ENCODE measurements around the gene SGTA. TPM values are rescaled to one million over a fixed set of nuclear protein-coding genes. Genes with fewer than 3 reads are reported as not detected.
A peak's percentile ranks its signal among the peaks of the same experiment; 100 is the strongest.

The SGTA gene
- total RNA-seq, 2 experiments from 2014 or later, result 45.6 to 46.2 TPM

DNA sequence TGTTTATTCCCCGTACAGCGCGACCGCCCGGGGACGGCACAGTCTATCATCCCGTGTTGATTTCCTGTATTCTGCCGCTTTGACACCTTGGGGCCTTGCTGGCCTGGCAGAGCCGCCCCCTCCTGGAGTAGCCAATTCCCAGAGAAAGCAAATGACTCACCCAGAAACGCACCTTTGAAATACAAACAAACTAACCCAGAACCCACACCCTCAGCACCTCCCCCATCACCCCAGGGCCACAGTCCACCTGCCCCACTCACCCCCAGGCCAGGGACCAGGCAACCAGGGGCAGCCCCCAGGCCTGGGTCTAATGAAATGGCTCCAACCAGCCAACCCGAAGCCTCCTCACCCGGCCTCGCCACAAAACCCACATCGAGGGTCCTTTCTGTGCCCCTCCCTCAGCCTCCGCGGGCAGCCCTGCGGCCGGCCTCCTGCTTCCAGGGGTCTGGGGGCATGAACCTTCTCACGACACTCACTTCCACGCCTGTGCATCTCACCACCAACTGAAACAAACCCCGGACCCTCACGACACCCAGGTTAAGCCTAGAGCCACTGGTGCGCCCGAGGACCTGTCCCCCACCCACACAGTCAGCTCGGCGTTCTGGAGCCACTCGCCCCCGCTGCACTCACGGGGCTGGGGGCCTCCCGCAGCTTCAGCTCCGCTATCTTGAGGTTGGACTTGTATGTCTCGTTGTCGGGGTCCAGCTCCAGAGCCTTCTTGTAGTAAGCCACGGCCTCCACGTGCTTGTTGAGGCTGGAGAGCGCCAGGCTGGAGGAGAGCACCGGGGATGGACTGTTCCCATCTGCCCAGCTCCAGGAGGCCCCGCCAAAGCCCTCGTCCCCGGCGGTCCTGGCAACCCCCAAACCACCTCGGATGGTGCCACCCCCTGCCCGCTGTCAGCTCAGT is 20.9 kb downstream of the SGTA start:
- Mint-ChIP-seq H3K9me3 (no peaks in the 10 kb centered on the region), H3K4me1 (ENCODE audit: low read depth) (peaks cover 6% of the 10 kb centered on the region), H3K27me3 (no peaks in the 10 kb centered on the region), H3K27ac (no peak overlapping the region), H3K4me3 (no peak overlapping the region), H3K36me3 (peaks cover 30% of the 10 kb centered on the region)
- no peak for DNase-seq
- ChIA-PET POLR2A (no interaction called here), CTCF (no interaction called here)
- intact Hi-C loops (cut with micrococcal nuclease), result no loop called here

DNA sequence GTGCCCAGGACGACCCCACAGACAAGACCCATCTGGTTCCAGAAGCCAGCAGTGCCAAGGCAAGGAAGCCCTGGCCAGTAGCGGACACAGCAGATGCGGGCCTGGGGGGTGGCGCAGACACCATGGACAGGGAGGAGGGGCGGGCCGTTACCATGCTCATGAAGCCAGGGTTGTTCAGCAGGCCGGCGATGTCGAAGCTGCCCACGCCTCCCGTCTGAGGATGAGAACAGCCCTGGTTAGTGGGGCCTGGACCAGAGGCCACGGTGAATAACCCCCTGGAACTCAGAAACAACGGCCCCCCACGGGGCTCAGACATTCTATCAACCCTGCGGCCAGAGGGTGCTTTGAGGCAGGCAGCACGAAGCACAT is 21.8 kb downstream of the SGTA start:
- DNase-seq, result no peak
- no peaks in the 10 kb centered on the region for H3K9me3 Mint-ChIP-seq
- H3K27me3 Mint-ChIP-seq, result no peaks in the 10 kb centered on the region
- POLR2A ChIA-PET, result no interaction called here
- intact Hi-C loops (cut with micrococcal nuclease), result no loop called here
- H3K4me1 Mint-ChIP-seq (ENCODE audit: low read depth), result peaks cover 6% of the 10 kb centered on the region
- CTCF ChIA-PET, result no interaction called here
- no peak overlapping the region for H3K27ac Mint-ChIP-seq
- H3K36me3 Mint-ChIP-seq, result peaks cover 32% of the 10 kb centered on the region
- no peak overlapping the region for H3K4me3 Mint-ChIP-seq

DNA sequence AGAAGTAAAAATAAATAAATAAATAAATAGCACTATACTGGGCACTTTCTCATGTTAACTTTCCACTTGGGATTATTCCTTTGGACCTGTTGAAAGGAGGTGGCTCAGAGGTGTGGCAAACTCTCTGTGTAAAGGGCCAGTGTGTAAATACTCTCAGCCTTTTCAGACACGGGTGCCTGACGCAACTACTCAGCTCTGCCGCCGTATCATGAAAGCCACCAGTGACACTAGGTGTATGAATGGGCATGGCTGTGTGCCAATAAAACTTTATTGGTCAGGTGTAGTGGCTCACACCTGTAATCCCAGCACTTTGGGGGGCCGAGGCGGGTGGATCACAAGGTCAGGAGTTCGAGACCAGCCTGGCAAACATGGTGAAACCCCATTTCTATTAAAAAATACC is 23.1 kb downstream of the SGTA start:
- ChIA-PET POLR2A (no interaction called here), CTCF (interaction anchor here (0.9 to 1.3 kb wide), 3 partner anchors 10 to 23 kb away, joined by 3 to 10 read pairs (median 3); partner anchors contain the start of gene SGTA)
- H3K4me1 Mint-ChIP-seq (ENCODE audit: low read depth), result peaks cover 6% of the 10 kb centered on the region
- H3K27me3 Mint-ChIP-seq, result no peaks in the 10 kb centered on the region
- no peak overlapping the region for H3K4me3 Mint-ChIP-seq
- no peak overlapping the region for H3K27ac Mint-ChIP-seq
- H3K36me3 Mint-ChIP-seq, result peaks cover 35% of the 10 kb centered on the region
- no peaks in the 10 kb centered on the region for H3K9me3 Mint-ChIP-seq
- intact Hi-C loops (cut with micrococcal nuclease), result no loop called here
- DNase-seq, result no peak

DNA sequence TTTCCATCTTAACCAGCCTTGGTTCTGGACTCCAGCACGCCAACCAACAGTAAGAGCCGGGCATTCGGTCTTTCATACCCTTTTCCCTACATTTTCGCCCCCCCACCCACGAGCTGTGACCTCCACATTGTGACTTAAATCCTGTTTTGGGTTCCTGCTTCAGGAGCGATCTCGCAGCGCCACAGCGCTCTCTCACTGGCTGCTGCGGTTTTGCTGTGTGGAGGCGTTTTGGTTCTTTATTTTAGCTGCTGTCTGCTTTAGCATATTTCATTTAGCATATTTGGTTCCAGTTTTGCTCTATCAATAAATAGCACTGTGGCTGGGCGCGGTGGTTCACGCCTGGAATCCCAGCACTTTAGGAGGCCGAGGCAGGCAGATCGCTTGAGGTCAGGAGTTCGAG is 23.7 kb downstream of the SGTA start:
- no peaks in the 10 kb centered on the region for H3K9me3 Mint-ChIP-seq
- peaks cover 6% of the 10 kb centered on the region for H3K4me1 Mint-ChIP-seq (ENCODE audit: low read depth)
- CTCF ChIA-PET, result interaction anchor here (0.9 to 1.3 kb wide), 3 partner anchors 10 to 24 kb away, joined by 3 to 10 read pairs (median 3); partner anchors contain the start of gene SGTA
- peaks cover 35% of the 10 kb centered on the region for H3K36me3 Mint-ChIP-seq
- peak; percentile 31 for DNase-seq
- POLR2A ChIA-PET, result no interaction called here
- no peak overlapping the region for H3K4me3 Mint-ChIP-seq
- H3K27ac Mint-ChIP-seq, result no peak overlapping the region
- intact Hi-C loops (cut with micrococcal nuclease), result no loop called here
- H3K27me3 Mint-ChIP-seq, result no peaks in the 10 kb centered on the region

DNA sequence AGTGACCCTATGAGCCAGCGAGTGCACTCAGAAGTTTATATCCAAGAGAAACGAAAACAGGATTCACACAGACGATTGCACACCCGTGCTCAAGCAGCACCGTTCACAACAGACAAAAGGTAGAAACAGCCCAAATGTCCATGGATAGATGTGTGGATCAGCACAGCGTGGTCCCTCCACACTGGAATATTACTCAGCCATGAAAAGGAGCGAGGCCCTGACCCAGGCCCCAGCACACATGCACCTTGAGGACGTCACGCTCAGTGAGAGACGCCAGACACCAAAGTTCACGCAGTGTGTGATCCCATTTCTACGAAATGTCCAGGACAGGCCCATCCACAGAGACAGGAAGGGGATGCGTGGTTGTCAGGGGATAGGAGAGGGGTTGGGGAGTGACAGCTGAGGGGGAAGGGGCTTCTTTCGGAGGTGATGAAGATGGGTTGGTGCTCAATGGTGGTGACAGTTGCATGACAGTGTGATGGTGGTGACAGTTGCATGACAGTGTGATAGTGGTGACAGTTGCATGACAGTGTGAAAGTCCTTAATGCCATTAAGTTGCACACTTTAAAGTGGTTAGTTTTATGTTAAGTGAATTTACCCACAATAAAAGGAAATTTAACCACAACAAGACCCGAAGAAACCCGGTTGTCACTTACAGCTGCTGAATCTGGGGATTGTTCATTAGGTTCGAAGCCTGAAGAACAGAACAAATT is 24.3 kb downstream of the SGTA start:
- H3K4me1 Mint-ChIP-seq (ENCODE audit: low read depth), result peaks cover 6% of the 10 kb centered on the region
- H3K9me3 Mint-ChIP-seq, result no peaks in the 10 kb centered on the region
- no peak overlapping the region for H3K4me3 Mint-ChIP-seq
- intact Hi-C loops (cut with micrococcal nuclease), result no loop called here
- ChIA-PET CTCF (interaction anchor here (0.9 to 1.3 kb wide), 3 partner anchors 9 to 24 kb away, joined by 3 to 10 read pairs (median 3); partner anchors contain the start of gene SGTA), POLR2A (no interaction called here)
- no peak overlapping the region for H3K27ac Mint-ChIP-seq
- peaks cover 35% of the 10 kb centered on the region for H3K36me3 Mint-ChIP-seq
- no peaks in the 10 kb centered on the region for H3K27me3 Mint-ChIP-seq
- no peak for DNase-seq

DNA sequence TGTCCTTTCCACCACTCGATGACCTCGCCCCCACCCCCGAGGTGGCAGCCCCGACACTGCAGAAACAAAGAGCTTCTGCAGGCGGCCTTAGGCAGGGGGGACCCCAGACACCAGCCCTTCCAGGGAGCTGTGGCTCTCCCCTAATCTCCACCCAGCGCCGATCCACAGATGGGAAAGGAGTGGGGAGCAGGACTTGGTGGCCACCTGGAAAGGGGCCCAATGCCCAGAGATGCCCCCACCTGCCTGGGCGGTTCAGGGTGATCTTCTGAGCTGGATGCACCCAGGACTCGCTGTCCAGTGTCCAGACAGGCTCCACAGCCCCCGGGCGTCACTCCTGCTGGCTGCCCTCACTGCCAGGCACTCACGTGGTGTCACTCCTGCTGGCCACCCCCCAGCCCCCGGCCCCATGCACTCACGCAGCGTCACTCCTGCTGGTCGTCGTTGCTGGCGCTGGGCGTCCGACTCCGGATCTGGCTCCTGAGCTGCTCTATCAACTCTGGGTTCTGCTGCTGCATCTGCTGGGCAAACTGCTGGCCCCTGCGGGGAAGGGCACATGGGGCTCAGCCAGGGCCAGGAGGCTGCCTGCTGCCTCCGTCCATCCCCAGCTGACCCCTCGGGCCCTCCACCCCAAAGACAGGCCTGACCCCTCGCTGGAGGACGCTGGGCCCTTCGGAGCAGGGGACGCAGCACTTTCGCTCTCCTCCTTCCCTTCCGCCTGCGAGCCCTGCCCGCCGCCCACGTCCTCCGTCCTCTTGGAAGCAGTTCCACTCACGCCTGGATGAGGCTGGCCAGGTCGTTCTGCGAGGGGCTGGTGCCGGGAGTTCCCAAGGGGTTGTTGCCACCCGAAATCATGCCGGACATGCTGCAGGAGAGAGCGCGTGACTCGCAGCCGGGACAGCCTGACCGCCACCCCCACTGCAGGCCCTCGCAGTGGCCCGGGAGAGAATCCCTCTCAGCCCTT is 25.9 kb downstream of the SGTA start:
- CTCF ChIA-PET, result no interaction called here
- H3K27me3 Mint-ChIP-seq, result no peaks in the 10 kb centered on the region
- peaks cover 29% of the 10 kb centered on the region for H3K36me3 Mint-ChIP-seq
- no peak for DNase-seq
- no peaks in the 10 kb centered on the region for H3K9me3 Mint-ChIP-seq
- POLR2A ChIA-PET, result no interaction called here
- peaks cover 12% of the 10 kb centered on the region for H3K4me1 Mint-ChIP-seq (ENCODE audit: low read depth)
- H3K27ac Mint-ChIP-seq, result no peak overlapping the region
- no peak overlapping the region for H3K4me3 Mint-ChIP-seq
- intact Hi-C loops (cut with micrococcal nuclease), result no loop called here

DNA sequence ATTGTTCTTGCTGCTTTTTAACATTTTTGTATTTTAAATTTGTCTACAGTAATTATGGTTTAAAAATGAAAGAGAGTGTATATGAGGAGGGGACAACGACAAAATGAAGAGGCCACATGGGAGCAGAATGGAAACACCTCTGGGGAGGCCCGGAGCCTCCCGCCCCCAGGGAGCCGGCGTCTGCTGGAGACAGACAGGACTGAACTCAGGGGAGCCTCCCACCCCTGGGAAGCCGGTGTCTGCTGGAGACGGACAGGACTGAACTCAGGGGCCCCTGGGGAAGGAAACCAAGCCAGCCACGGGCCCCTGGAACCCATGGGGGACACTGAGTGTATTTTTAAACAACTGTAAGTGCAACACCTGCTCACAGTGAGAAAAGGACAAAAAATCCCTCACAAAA is 26.6 kb downstream of the SGTA start:
- no peak for DNase-seq
- intact Hi-C loops (cut with micrococcal nuclease), result no loop called here
- Mint-ChIP-seq H3K27ac (no peak overlapping the region), H3K9me3 (no peaks in the 10 kb centered on the region), H3K4me3 (no peak overlapping the region), H3K4me1 (ENCODE audit: low read depth) (peaks cover 12% of the 10 kb centered on the region), H3K36me3 (peaks cover 24% of the 10 kb centered on the region), H3K27me3 (no peaks in the 10 kb centered on the region)
- POLR2A ChIA-PET, result no interaction called here
- CTCF ChIA-PET, result no interaction called here

DNA sequence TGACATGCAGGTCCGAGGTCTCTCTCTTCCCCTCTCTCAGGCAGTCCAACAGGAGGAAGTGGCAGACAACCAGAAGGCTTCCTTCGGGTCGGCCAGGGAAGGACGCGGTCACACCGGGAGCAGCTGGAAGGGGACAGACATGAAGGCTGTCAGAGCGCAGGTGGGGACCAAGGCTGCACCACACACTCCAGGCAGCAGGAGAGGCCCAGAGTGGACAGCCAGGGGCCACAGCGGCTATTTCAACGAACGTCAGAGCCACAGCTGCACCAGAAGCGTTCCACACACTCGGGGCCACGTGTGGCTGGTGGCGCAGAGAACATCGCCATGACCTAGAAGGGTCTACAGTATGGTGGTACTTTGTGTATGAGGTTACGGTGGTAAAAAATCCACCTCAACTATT is 27.3 kb downstream of the SGTA start:
- H3K27me3 Mint-ChIP-seq, result no peaks in the 10 kb centered on the region
- H3K36me3 Mint-ChIP-seq, result peaks cover 22% of the 10 kb centered on the region
- DNase-seq, result no peak
- no peaks in the 10 kb centered on the region for H3K9me3 Mint-ChIP-seq
- H3K4me1 Mint-ChIP-seq (ENCODE audit: low read depth), result peaks cover 12% of the 10 kb centered on the region
- CTCF ChIA-PET, result no interaction called here
- POLR2A ChIA-PET, result no interaction called here
- H3K4me3 Mint-ChIP-seq, result no peak overlapping the region
- no peak overlapping the region for H3K27ac Mint-ChIP-seq
- intact Hi-C loops (cut with micrococcal nuclease), result no loop called here

DNA sequence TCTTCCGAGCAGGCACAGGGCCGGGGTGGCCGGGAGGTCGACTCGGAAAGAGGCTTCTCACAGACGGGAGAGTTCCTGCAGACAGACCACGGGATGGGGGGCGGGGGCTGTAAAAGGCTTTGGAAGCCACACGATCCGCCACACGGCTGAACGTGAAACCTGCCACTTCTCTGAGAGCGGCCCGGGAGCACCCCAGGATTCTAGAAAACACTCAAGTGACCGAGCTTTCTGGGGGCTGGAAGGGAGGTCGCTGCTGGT is 27.7 kb downstream of the SGTA start:
- Mint-ChIP-seq H3K4me1 (ENCODE audit: low read depth) (peaks cover 12% of the 10 kb centered on the region), H3K27me3 (no peaks in the 10 kb centered on the region), H3K27ac (no peak overlapping the region), H3K36me3 (peaks cover 20% of the 10 kb centered on the region), H3K9me3 (no peaks in the 10 kb centered on the region), H3K4me3 (no peak overlapping the region)
- no peak for DNase-seq
- POLR2A ChIA-PET, result no interaction called here
- intact Hi-C loops (cut with micrococcal nuclease), result no loop called here
- CTCF ChIA-PET, result no interaction called here

DNA sequence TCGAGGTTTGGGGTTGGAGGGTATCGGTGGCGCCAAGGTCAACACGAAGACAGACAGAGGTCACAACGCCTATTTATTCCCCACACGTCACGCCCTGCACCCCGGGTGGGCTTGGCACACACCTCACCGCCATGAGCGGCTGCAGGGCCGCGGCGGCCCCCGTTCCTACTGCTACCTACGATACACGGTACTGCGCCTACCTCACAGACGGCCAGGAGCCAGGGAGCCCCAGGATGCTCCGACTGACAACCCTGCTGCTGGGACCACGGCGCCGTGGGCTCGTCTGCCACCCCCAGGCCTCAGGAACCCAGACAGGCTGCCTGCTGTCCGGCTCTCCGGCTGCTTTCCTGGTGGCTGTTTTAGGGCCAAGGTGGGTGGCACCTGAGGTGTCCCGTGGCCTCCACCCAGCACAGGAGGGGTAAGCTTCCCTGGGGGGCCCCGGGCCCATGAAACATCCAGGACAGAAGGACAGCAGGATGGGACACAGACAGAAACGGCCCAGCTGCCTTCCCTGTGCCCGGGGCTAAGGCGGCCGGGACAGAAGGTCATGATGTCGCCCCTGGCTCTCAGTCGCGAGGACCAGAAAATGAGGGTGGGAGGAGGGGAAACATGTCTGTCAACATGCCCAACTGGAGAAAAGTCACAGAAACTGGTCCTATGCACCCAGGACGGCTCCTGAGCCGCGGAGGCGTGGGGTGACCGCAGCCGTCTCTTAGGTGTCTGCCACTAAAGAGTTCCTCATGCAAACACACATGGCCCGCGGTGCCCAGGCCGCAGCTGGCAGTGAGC is 28.2 kb downstream of the SGTA start:
- Mint-ChIP-seq H3K27me3 (no peaks in the 10 kb centered on the region), H3K4me3 (no peak overlapping the region), H3K4me1 (ENCODE audit: low read depth) (peaks cover 9% of the 10 kb centered on the region), H3K27ac (no peak overlapping the region), H3K9me3 (no peaks in the 10 kb centered on the region), H3K36me3 (peaks cover 20% of the 10 kb centered on the region)
- intact Hi-C loops (cut with micrococcal nuclease), result no loop called here
- no peak for DNase-seq
- CTCF ChIA-PET, result no interaction called here
- POLR2A ChIA-PET, result interaction anchor here (1.0 kb wide), 1 partner anchor 107 kb away, joined by 3 read pairs; no protein-coding TSS in a partner anchor

DNA sequence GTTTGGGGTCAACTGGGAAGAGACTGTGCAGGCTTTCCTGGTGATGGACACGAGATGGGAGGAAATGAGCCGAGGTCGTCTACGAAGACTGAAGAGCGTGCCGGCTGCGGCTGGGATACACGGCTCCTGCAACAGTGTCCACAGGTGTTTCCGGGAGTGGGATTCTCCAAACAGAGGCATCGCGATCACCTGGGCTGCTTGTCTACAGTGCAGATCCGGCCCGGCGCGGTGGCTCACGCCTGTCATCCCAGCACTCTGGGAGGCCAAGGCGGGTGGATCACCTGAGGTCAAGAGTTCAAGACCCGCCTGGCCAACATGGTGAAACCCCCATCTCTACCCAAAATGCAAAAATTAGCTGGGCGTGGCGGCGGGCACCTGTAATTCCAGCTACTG is 31.6 kb downstream of the SGTA start:
- CTCF ChIA-PET, result interaction anchor here (0.7 to 2.9 kb wide), 3 partner anchors 103 to 745 kb away, joined by 3 to 15 read pairs (median 3); no protein-coding TSS in a partner anchor
- Mint-ChIP-seq H3K27me3 (no peaks in the 10 kb centered on the region), H3K9me3 (no peaks in the 10 kb centered on the region), H3K27ac (no peak overlapping the region), H3K4me3 (no peak overlapping the region), H3K4me1 (ENCODE audit: low read depth) (peaks cover 5% of the 10 kb centered on the region), H3K36me3 (peaks cover 7% of the 10 kb centered on the region)
- POLR2A ChIA-PET, result no interaction called here
- no peak for DNase-seq
- intact Hi-C loops (cut with micrococcal nuclease), result no loop called here

Measured in activated CD4-positive, alpha-beta memory T cell treated with anti-CD3 and anti-CD28 coated beads for 36 hours (primary cell).